Smooth muscle cell of the brain vasculature (primary cell): Measurements from ENCODE around the gene FXYD5.
A peak's percentile ranks its signal among the peaks of the same experiment; 100 is the strongest.

Experiments
- DNase-seq: peaks from one replicate; pipeline ENCODE4 v3.0.0-alpha.2; 2012; ENCODE audit warnings: low read depth, low spot score

Gene FXYD5

GRCh38 chr19:35212241-35212640 is 57.7 kb downstream of the FXYD5 start:
- no peak for DNase-seq

GRCh38 chr19:35213663-35214632 is 59.4 kb downstream of the FXYD5 start:
- peak; percentile 10 for DNase-seq

GRCh38 chr19:35214766-35215422 is 60.4 kb downstream of the FXYD5 start:
- DNase-seq: no peak

- no peak for DNase-seq
Measured at GRCh38 chr19:35216016-35216832, 61.7 kb downstream of the FXYD5 start.

GRCh38 chr19:35216833-35217648 is 62.5 kb downstream of the FXYD5 start:
- DNase-seq: no peak

GRCh38 chr19:35217649-35217990 is 63.1 kb downstream of the FXYD5 start:
- DNase-seq: no peak

GRCh38 chr19:35219008-35219407 is 64.5 kb downstream of the FXYD5 start:
- DNase-seq: no peak
